Activated T-cell treated with anti-CD3 and anti-CD28 coated beads, Interleukin-2, amount 50 U/mL, for 72 hours (primary cell): ENCODE measurements around the gene MACO1. TPM values are rescaled to one million over a fixed set of nuclear protein-coding genes. Genes with fewer than 3 reads are reported as not detected.

Experiments
- ATAC-seq, 2 donors: fragments of 150-1000 bp; cut with Tn5 transposase; replicated peaks in 1 of 2; 2 replicates each; pipeline ENCODE4 v1.10.0; 2021; ENCODE audit warnings: moderate library complexity in 2 of 2, mild to moderate bottlenecking in 1 of 2
- DNase-seq, 2 donors: peaks; one replicate each; pipeline ENCODE4 v3.0.0; 2021 to 2022; ENCODE audit warnings: mixed read lengths in 1 of 2
- H3K27ac Mint-ChIP-seq: one replicate; pipeline ENCODE4 v1.8.0; 2022; ENCODE audit warnings: mild to moderate bottlenecking, moderate library complexity, mixed read lengths
- H3K27me3 Mint-ChIP-seq: one replicate; pipeline ENCODE4 v1.8.0; 2022; ENCODE audit warnings: low read depth, mixed read lengths
- H3K36me3 Mint-ChIP-seq, 2 donors: one replicate each; pipeline ENCODE4 v1.8.0; 2022; ENCODE audit warnings: mixed read lengths in 2 of 2, mild to moderate bottlenecking in 1 of 2; ENCODE audit not compliant: insufficient read depth in 2 of 2
- H3K4me1 Mint-ChIP-seq: one replicate; pipeline ENCODE4 v1.8.0; 2022; ENCODE audit warnings: low read depth, mixed read lengths
- H3K4me3 Mint-ChIP-seq, 2 donors: one replicate each; pipeline ENCODE4 v1.8.0; 2022; ENCODE audit warnings: mild to moderate bottlenecking in 2 of 2, mixed read lengths in 2 of 2, moderate library complexity in 2 of 2
- H3K9me3 Mint-ChIP-seq, 2 donors: one replicate each; pipeline ENCODE4 v1.8.0; 2022; ENCODE audit warnings: mixed read lengths in 2 of 2
- total RNA-seq, 2 donors: library from RNA; stranded (reverse); gene quantifications; one replicate each; pipeline ENCODE4 v1.2.3, GENCODE V29; 2022

Gene MACO1
- total RNA-seq, 2 donors from 2014 or later, result 22.6 to 26.3 TPM

GRCh38 chr1:25515033-25515432 lies 84.3 kb downstream of the MACO1 start:
- no peak overlapping the region for H3K27ac Mint-ChIP-seq
- peaks cover 0 to 2% of the 10 kb centered on the region in 2 donors for H3K9me3 Mint-ChIP-seq
- H3K27me3 Mint-ChIP-seq, result no peaks in the 10 kb centered on the region
- peaks cover 1% of the 10 kb centered on the region for H3K4me1 Mint-ChIP-seq
- DNase-seq, result no peak
- no peak overlapping the region for H3K4me3 Mint-ChIP-seq
- ATAC-seq, result no peak
- H3K36me3 Mint-ChIP-seq, result no peaks in the 10 kb centered on the region

GRCh38 chr1:25516686-25517085 lies 86.0 kb downstream of the MACO1 start:
- ATAC-seq (no peak), DNase-seq (no peak)
- Mint-ChIP-seq H3K36me3 (no peaks in the 10 kb centered on the region), H3K4me3 (no peak overlapping the region), H3K4me1 (peaks cover 4% of the 10 kb centered on the region), H3K9me3 (peaks cover 0 to 2% of the 10 kb centered on the region in 2 donors), H3K27me3 (no peaks in the 10 kb centered on the region), H3K27ac (no peak overlapping the region)

- H3K4me3 Mint-ChIP-seq, result no peak overlapping the region
- no peaks in the 10 kb centered on the region for H3K36me3 Mint-ChIP-seq
- H3K27ac Mint-ChIP-seq, result no peak overlapping the region
- H3K27me3 Mint-ChIP-seq, result no peaks in the 10 kb centered on the region
- peaks cover 0 to 2% of the 10 kb centered on the region in 2 donors for H3K9me3 Mint-ChIP-seq
- DNase-seq (no peak), ATAC-seq (no peak)
- peaks cover 4% of the 10 kb centered on the region for H3K4me1 Mint-ChIP-seq
Measured at GRCh38 chr1:25517476-25518394, 87.0 kb downstream of the MACO1 start.

GRCh38 chr1:25519624-25520023 lies 88.9 kb downstream of the MACO1 start:
- Mint-ChIP-seq H3K27me3 (no peaks in the 10 kb centered on the region), H3K27ac (no peak overlapping the region), H3K36me3 (no peaks in the 10 kb centered on the region), H3K4me1 (peaks cover 4% of the 10 kb centered on the region), H3K9me3 (peaks cover 0 to 2% of the 10 kb centered on the region in 2 donors), H3K4me3 (no peak overlapping the region)
- no peak for DNase-seq
- no peak for ATAC-seq

- H3K9me3 Mint-ChIP-seq, result peaks cover 4% of the 10 kb centered on the region in 2 donors
- H3K4me3 Mint-ChIP-seq, result no peak overlapping the region
- H3K4me1 Mint-ChIP-seq, result peaks cover 4% of the 10 kb centered on the region
- DNase-seq (peak; percentile 70 to 71), ATAC-seq (peak; percentile 56 to 62)
- peak overlapping the region; percentile 5 for H3K27ac Mint-ChIP-seq
- H3K27me3 Mint-ChIP-seq, result no peaks in the 10 kb centered on the region
- H3K36me3 Mint-ChIP-seq, result no peaks in the 10 kb centered on the region
Measured at GRCh38 chr1:25520446-25521061, 89.9 kb downstream of the MACO1 start.

- H3K27ac Mint-ChIP-seq, result no peak overlapping the region
- DNase-seq, result no peak
- peaks cover 4% of the 10 kb centered on the region for H3K4me1 Mint-ChIP-seq
- no peaks in the 10 kb centered on the region for H3K27me3 Mint-ChIP-seq
- no peak for ATAC-seq
- no peak overlapping the region for H3K4me3 Mint-ChIP-seq
- H3K9me3 Mint-ChIP-seq, result peaks cover 4% of the 10 kb centered on the region in 2 donors
- H3K36me3 Mint-ChIP-seq, result no peaks in the 10 kb centered on the region
Measured at GRCh38 chr1:25522031-25522655, 91.4 kb downstream of the MACO1 start.

GRCh38 chr1:25523542-25523941 lies 92.8 kb downstream of the MACO1 start:
- no peak overlapping the region for H3K4me3 Mint-ChIP-seq
- H3K9me3 Mint-ChIP-seq, result peaks cover 4% of the 10 kb centered on the region in 2 donors
- no peak for ATAC-seq
- peaks cover 4% of the 10 kb centered on the region for H3K4me1 Mint-ChIP-seq
- H3K27ac Mint-ChIP-seq, result no peak overlapping the region
- peak; percentile 21 to 34 for DNase-seq
- H3K27me3 Mint-ChIP-seq, result no peaks in the 10 kb centered on the region
- no peaks in the 10 kb centered on the region for H3K36me3 Mint-ChIP-seq

GRCh38 chr1:25524568-25525360 lies 94.1 kb downstream of the MACO1 start:
- ATAC-seq, result no peak
- H3K4me3 Mint-ChIP-seq, result no peak overlapping the region
- no peaks in the 10 kb centered on the region for H3K36me3 Mint-ChIP-seq
- H3K4me1 Mint-ChIP-seq, result peaks cover 4% of the 10 kb centered on the region
- DNase-seq, result no peak
- no peaks in the 10 kb centered on the region for H3K27me3 Mint-ChIP-seq
- H3K9me3 Mint-ChIP-seq, result peaks cover 6 to 7% of the 10 kb centered on the region in 2 donors
- no peak overlapping the region for H3K27ac Mint-ChIP-seq

GRCh38 chr1:25525361-25525688 lies 94.6 kb downstream of the MACO1 start:
- no peak overlapping the region for H3K27ac Mint-ChIP-seq
- H3K4me3 Mint-ChIP-seq, result no peak overlapping the region
- H3K9me3 Mint-ChIP-seq, result peaks cover 6 to 7% of the 10 kb centered on the region in 2 donors
- no peak for ATAC-seq
- H3K4me1 Mint-ChIP-seq, result peaks cover under 1% of the 10 kb centered on the region
- H3K27me3 Mint-ChIP-seq, result no peaks in the 10 kb centered on the region
- DNase-seq, result no peak
- no peaks in the 10 kb centered on the region for H3K36me3 Mint-ChIP-seq

GRCh38 chr1:25526753-25527152 lies 96.1 kb downstream of the MACO1 start:
- H3K27me3 Mint-ChIP-seq, result no peaks in the 10 kb centered on the region
- H3K9me3 Mint-ChIP-seq, result peaks cover 6 to 7% of the 10 kb centered on the region in 2 donors
- H3K4me3 Mint-ChIP-seq, result no peak overlapping the region
- no peak overlapping the region for H3K27ac Mint-ChIP-seq
- no peaks in the 10 kb centered on the region for H3K4me1 Mint-ChIP-seq
- DNase-seq, result no peak
- no peak for ATAC-seq
- no peaks in the 10 kb centered on the region for H3K36me3 Mint-ChIP-seq

GRCh38 chr1:25527226-25527846 lies 96.6 kb downstream of the MACO1 start:
- no peak for ATAC-seq

GRCh38 chr1:25527946-25528595 lies 97.4 kb downstream of the MACO1 start:
- no peaks in the 10 kb centered on the region for H3K4me1 Mint-ChIP-seq
- DNase-seq (no peak), ATAC-seq (no peak)
- no peaks in the 10 kb centered on the region for H3K27me3 Mint-ChIP-seq
- H3K36me3 Mint-ChIP-seq, result no peaks in the 10 kb centered on the region
- H3K4me3 Mint-ChIP-seq, result no peak overlapping the region
- H3K27ac Mint-ChIP-seq, result no peak overlapping the region
- peaks cover 6 to 7% of the 10 kb centered on the region in 2 donors for H3K9me3 Mint-ChIP-seq

More at GRCh38 chr1:25527226-25527846, 96.6 kb downstream of the MACO1 start:
- H3K4me1 Mint-ChIP-seq, result no peaks in the 10 kb centered on the region
- peaks cover 6 to 7% of the 10 kb centered on the region in 2 donors for H3K9me3 Mint-ChIP-seq
- H3K4me3 Mint-ChIP-seq, result no peak overlapping the region
- no peak overlapping the region for H3K27ac Mint-ChIP-seq
- H3K36me3 Mint-ChIP-seq, result no peaks in the 10 kb centered on the region
- no peaks in the 10 kb centered on the region for H3K27me3 Mint-ChIP-seq
- no peak for DNase-seq
